ENCODE results near the gene MMP28. TPM values are rescaled to one million over a fixed set of nuclear protein-coding genes. Genes with fewer than 3 reads are reported as not detected.

MMP28 gene
- total RNA-seq, 1 donor from 2014 or later: 38.1 TPM

- DNase-seq: no peak
Observed at GRCh38 chr17:35765756-35766488, 29.5 kb downstream of the MMP28 start.

GRCh38 chr17:35765086-35765710, 30.2 kb downstream of the MMP28 start:
- DNase-seq: no peak

GRCh38 chr17:35764123-35764991, 31.1 kb downstream of the MMP28 start:
- DNase-seq: peak; percentile 94

GRCh38 chr17:35763767-35764122, 31.7 kb downstream of the MMP28 start:
- DNase-seq: no peak

GRCh38 chr17:35761601-35762000, 33.8 kb downstream of the MMP28 start:
- DNase-seq: no peak

GRCh38 chr17:35760587-35760986, 34.9 kb downstream of the MMP28 start, which contains the start of gene C17orf50:
TSS of gene C17orf50 (plus strand) at chr17:35760887. CDS start at chr17:35760942, 55 bp downstream.
- no peak for DNase-seq

- no peak for DNase-seq
Observed at GRCh38 chr17:35757243-35757642, 38.2 kb downstream of the MMP28 start.

GRCh38 chr17:35752945-35753764, 42.3 kb downstream of the MMP28 start, which contains the start of gene GAS2L2:
TSS of gene GAS2L2 (minus strand) at chr17:35753239. CDS start at chr17:35752850, 389 bp downstream.
- DNase-seq: peak; percentile 29

- DNase-seq: peak; percentile 51
Observed at GRCh38 chr17:35752471-35752870, 43.0 kb downstream of the MMP28 start.

GRCh38 chr17:35751541-35751940, 43.9 kb downstream of the MMP28 start:
- DNase-seq: peak; percentile 51

GRCh38 chr17:35750526-35751395, 44.7 kb downstream of the MMP28 start:
- no peak for DNase-seq

- DNase-seq: no peak
Observed at GRCh38 chr17:35749560-35750412, 45.7 kb downstream of the MMP28 start.

- DNase-seq: no peak
Observed at GRCh38 chr17:35748979-35749378, 46.5 kb downstream of the MMP28 start.

- peak; percentile 41 for DNase-seq
Observed at GRCh38 chr17:35748341-35748841, 47.0 kb downstream of the MMP28 start.

GRCh38 chr17:35747540-35748017, 47.9 kb downstream of the MMP28 start:
- DNase-seq: peak; percentile 92

GRCh38 chr17:35745749-35746320, 49.6 kb downstream of the MMP28 start:
- no peak for DNase-seq

- DNase-seq: no peak
Observed at GRCh38 chr17:35745246-35745645, 50.2 kb downstream of the MMP28 start.

- DNase-seq: no peak
Observed at GRCh38 chr17:35744830-35745229, 50.6 kb downstream of the MMP28 start.

GRCh38 chr17:35743626-35744328, 51.7 kb downstream of the MMP28 start:
- DNase-seq: peak; percentile 60
